Rectal smooth muscle tissue (tissue), 1 donor: ENCODE results near the gene GRK3.

Experiments used
- H3K27ac ChIP-seq: one replicate; pipeline ENCODE4 v1.7.0; 2013; ENCODE audit warnings: low read depth, low read length, inconsistent platforms
- H3K27me3 ChIP-seq: one replicate; pipeline ENCODE4 v1.7.0; 2013; ENCODE audit warnings: low read length; ENCODE audit not compliant: control insufficient read depth, insufficient read depth
- H3K36me3 ChIP-seq: one replicate; pipeline ENCODE4 v1.7.0; 2013; ENCODE audit warnings: low read length; ENCODE audit not compliant: control insufficient read depth, insufficient read depth
- H3K4me1 ChIP-seq: one replicate; pipeline ENCODE4 v1.7.0; 2013; ENCODE audit warnings: low read length; ENCODE audit not compliant: control insufficient read depth, insufficient read depth
- H3K4me3 ChIP-seq: one replicate; pipeline ENCODE4 v1.7.0; 2013; ENCODE audit warnings: low read length
- H3K9ac ChIP-seq: one replicate; pipeline ENCODE4 v1.7.0; 2013; ENCODE audit warnings: low read length

GRK3 gene

DNA sequence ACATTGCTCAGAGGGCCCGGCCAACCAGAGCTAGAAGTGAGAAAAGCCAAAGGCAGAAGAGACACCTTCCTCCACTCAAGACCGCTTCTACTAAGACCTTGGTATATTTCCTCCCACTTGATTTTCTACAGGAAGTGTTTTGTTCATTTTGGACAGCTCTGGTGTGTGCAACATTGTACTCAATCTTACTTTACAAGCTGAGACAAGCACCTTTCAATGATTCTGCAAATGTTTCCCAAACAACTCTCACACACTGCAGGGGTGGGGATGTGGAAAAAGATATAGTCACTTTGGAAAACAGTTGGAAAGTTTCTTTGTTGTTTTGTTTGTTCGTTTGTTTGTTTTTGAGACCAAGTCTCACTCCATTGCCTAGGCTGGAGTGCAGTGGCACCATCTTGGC, 193.2 kb downstream of the GRK3 start:
- H3K36me3 ChIP-seq = no peaks in the 10 kb centered on the region
- H3K9ac ChIP-seq = no peak overlapping the region
- no peaks in the 10 kb centered on the region for H3K27me3 ChIP-seq
- no peaks in the 10 kb centered on the region for H3K4me1 ChIP-seq
- no peak overlapping the region for H3K4me3 ChIP-seq
- H3K27ac ChIP-seq = no peak overlapping the region

DNA sequence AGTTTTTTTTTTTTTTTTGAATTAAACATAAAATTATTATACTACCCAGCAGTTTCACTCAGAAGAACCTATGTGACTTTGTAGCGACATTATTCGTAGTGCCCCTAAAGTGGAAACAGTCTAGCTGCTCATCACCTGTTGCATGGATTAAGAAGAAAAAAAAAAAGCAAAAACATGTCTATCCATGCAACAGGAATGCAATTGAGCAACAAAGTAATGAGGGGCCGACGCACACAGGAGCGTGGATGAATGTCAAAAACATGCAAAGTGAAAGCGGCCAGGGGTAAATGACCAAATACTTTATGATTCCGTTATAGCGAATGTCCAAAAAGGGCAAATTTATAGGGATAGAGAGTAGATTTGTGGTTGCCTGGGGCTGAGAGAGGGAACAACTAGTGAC, 193.8 kb downstream of the GRK3 start:
- H3K9ac ChIP-seq = no peak overlapping the region
- H3K27ac ChIP-seq = no peak overlapping the region
- no peak overlapping the region for H3K4me3 ChIP-seq
- no peaks in the 10 kb centered on the region for H3K27me3 ChIP-seq
- no peaks in the 10 kb centered on the region for H3K4me1 ChIP-seq
- H3K36me3 ChIP-seq = no peaks in the 10 kb centered on the region

DNA sequence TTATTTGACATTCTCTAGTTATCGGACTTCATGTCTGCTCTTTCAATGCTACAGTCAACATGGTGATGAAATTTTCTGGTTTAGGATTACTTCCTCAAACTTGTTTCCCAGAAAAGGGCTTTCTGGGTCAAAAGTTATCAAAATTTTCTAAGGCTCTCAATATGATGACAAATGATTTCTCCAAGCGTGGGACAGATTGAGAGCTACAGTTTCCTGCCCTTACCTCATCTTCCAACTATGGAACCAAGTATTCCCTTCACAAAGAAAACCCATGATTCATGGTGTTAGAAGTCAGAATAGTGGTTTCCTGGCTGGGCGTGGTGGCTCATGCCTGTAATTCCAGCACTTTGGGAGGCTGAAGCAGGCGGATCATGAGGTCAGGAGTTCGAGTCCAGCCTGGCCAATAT, 195.4 kb downstream of the GRK3 start:
- Histone ChIP-seq H3K36me3 (no peaks in the 10 kb centered on the region), H3K27ac (no peak overlapping the region), H3K27me3 (no peaks in the 10 kb centered on the region), H3K4me3 (no peak overlapping the region), H3K9ac (no peak overlapping the region), H3K4me1 (no peaks in the 10 kb centered on the region)

DNA sequence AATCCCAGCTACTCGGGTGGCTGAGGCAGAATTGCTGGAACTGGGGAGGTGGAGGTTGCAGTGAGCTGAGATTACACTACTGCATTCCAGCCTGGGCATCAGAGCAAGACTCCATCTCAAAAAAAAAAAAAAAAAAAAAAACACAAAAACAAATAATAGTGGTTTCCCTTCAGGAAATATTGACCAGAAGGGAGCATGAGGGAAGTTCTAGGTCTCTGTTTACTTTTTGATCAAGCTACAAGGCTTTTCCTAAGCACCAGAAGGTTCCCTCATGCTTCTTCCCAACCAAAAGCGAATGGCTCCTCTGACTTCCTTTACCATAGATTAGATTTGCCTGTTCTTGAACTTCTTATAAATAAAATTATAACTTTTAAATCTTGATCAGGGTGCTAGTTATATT, 195.8 kb downstream of the GRK3 start:
- no peaks in the 10 kb centered on the region for H3K36me3 ChIP-seq

DNA sequence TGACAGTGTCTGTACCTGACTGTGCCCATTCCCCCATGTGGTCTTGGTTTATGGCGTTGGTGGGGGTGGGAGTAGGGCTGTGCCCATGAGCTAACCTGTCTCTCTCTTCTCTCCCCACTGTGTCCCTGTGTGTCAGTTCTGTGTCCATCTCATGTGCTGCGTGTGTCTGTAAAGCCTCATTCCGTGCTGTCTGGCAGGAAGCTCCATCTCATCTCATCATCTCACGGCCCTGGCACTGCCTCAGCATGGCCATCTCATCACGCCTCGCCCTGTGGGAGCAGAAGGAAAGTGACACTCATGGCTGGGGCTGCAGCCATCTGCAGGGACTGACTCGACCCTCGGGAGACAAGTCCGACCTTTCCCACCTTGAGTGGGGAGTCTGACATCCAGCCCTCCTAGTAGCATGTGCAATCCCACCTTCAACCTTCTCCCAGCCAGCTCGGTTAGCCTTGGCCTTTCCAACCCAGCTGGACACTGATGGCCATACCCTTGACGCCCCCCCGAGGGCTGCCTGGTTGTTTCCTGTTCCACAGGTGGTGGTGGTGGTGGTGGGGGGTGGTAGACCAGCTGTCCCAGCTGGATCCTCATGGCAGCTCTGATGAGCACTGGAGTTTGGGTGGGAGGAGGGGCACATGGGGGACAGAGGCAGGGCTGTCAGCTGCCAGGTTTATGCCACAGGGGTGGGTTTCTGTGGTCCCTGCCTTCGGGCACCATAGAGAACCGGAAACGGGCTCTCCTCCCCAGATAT, 196.5 kb downstream of the GRK3 start:
- Histone ChIP-seq H3K4me3 (no peak overlapping the region), H3K27me3 (no peaks in the 10 kb centered on the region), H3K9ac (no peak overlapping the region), H3K36me3 (no peaks in the 10 kb centered on the region), H3K4me1 (no peaks in the 10 kb centered on the region), H3K27ac (no peak overlapping the region)

More for the DNA sequence above, 195.8 kb downstream of the GRK3 start:
- Histone ChIP-seq H3K4me1 (no peaks in the 10 kb centered on the region), H3K27me3 (no peaks in the 10 kb centered on the region), H3K9ac (no peak overlapping the region), H3K4me3 (no peak overlapping the region), H3K27ac (no peak overlapping the region)

DNA sequence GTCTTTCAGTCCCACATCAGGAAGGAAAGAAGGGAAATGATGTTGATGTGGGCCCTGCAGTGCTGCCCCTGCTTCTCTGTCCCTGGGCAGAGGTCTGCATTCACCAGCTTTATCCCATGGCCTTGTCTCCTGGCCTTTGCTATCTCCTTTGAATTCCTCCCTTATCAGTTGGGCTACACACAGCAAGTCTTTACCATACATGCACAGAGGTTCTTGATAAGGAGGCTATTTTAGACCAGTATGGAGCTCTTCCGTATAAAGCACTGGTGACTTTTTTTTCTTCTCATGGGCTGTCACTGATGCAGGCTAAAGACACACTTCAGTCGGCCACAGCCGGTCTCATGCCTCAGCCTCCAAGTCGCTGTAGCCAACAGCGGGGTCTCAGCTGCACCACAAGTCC, 197.7 kb downstream of the GRK3 start:
- H3K36me3 ChIP-seq = no peaks in the 10 kb centered on the region
- no peaks in the 10 kb centered on the region for H3K4me1 ChIP-seq
- H3K27ac ChIP-seq = no peak overlapping the region
- H3K27me3 ChIP-seq = no peaks in the 10 kb centered on the region
- no peak overlapping the region for H3K4me3 ChIP-seq
- H3K9ac ChIP-seq = no peak overlapping the region

DNA sequence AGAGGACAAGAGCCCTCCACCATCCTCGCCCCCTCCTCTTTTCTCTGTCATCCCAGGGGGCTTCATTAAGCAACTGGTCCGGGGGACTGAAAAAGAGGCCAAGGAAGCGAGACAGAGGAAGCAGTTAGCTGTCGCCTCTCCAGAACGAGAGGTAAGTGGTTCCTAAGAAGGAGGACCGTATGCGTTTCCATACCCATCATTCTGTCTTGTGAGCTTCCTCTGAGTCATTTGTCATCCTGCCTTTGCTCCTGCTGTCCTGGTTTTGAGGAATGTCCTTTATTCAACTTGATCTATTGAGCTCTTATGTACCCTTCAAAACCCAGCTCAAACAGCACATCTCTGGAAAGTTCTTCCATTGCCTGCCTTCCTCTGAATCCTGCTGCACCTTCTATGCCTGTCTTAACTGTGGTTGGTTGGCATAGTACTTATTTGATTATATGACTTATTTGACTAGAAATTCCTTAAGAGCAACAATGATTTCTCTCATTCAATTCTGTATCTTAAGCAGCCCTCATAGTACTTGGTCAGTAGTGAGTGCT, 198.8 kb downstream of the GRK3 start:
- H3K9ac ChIP-seq = no peak overlapping the region

DNA sequence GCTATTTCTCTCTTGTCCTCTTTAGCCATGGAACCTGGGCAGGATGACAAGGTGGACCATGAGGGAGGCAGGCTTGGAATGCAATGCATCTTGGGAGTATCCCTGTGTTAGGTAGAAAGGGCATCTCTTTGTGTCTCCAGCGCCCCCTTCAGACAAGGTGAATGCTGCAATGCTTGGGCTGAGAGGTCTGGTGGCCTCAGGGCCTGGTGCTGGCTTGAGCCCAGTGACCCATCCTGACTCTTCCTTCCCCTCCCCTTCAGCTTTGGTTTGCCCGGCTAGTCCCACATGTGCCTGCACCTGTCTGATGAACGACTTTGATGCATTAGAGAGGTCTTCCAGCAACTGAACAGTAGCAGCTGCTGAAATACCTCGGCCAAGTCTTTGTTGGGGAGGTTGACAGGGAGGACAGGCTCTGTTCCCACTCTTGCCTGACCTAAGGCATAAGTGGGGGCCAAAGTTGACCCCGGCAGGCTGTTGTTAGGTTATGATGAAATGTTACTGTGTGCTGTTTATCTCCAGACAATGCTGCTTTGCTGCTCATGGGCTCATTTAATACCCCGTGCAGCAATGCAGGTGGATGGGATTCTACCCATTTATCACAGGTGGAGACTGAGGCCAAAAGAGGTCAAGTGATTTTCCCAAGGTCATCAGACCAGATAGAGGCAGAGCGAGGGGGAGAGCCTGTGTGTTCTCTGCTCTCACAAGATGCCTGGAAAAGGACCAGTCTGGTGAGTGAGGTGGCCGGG, 200.0 kb downstream of the GRK3 start:
- Histone ChIP-seq H3K27ac (no peak overlapping the region), H3K27me3 (no peaks in the 10 kb centered on the region), H3K36me3 (no peaks in the 10 kb centered on the region), H3K4me1 (no peaks in the 10 kb centered on the region), H3K9ac (no peak overlapping the region), H3K4me3 (no peak overlapping the region)

More for the DNA sequence above, 198.8 kb downstream of the GRK3 start:
- Histone ChIP-seq H3K4me3 (no peak overlapping the region), H3K4me1 (no peaks in the 10 kb centered on the region), H3K27me3 (no peaks in the 10 kb centered on the region), H3K27ac (no peak overlapping the region), H3K36me3 (no peaks in the 10 kb centered on the region)

DNA sequence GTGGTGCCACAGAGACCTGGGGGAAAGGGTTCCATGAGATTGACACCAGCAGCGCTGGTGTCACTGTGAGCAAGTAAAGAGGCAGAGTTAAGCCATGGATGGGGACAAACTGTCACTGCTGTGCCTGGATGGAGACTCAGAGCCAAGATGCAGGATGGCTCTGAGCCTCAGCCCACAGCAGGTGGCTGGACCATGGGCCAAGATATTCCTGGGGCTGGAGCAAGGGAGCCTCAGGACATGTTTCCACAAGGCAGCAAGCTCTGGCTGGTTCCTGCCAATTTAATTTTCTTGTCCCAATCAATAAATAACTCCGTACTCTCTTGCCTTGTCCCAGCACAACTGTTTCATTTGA, 200.5 kb downstream of the GRK3 start:
- Histone ChIP-seq H3K27me3 (no peaks in the 10 kb centered on the region), H3K27ac (no peak overlapping the region), H3K4me3 (no peak overlapping the region), H3K36me3 (no peaks in the 10 kb centered on the region), H3K4me1 (no peaks in the 10 kb centered on the region), H3K9ac (no peak overlapping the region)

DNA sequence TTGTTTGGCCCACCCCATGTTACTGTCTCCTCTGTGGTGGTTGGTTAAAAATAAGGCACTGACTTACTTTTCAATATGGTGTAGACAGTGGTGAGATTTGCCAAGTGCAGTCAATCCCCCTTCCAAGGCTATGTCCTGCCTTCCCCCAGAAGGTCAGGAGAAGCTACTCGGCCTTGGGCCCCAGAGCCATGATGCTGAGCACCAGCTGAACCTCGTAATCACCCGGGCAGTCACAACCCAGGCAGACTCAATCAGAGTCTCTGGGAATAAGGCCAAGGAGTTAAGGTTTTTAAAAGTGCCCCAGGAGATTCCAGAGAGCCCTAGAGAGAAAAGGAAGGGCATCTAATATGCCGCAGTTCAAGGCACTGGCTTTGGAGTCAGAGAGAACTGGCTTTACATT, 201.3 kb downstream of the GRK3 start:
- no peaks in the 10 kb centered on the region for H3K27me3 ChIP-seq
- no peak overlapping the region for H3K27ac ChIP-seq
- H3K9ac ChIP-seq = no peak overlapping the region
- H3K36me3 ChIP-seq = no peaks in the 10 kb centered on the region
- no peak overlapping the region for H3K4me3 ChIP-seq
- no peaks in the 10 kb centered on the region for H3K4me1 ChIP-seq

DNA sequence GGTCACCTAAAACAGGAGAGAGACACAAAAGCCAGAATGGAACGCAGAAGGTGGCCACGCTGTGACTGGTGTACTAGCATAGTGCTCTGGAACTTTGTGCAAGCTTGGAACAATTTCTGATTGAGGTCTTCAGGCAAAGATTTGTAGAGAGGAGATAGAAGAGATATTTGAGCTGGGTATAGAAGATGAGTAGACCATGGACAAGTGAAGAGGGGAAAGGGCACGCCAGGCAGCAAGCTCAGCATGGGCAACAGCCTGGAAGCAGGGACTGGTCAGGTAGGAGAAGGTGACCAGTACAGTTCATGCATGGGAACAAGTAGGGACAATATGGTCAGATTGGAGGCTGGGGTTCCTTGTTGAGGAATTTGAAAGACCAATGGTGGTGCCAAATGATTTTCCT, 201.9 kb downstream of the GRK3 start:
- H3K4me3 ChIP-seq = no peak overlapping the region
- H3K27ac ChIP-seq = no peak overlapping the region
- no peaks in the 10 kb centered on the region for H3K4me1 ChIP-seq
- no peaks in the 10 kb centered on the region for H3K36me3 ChIP-seq
- H3K9ac ChIP-seq = no peak overlapping the region
- no peaks in the 10 kb centered on the region for H3K27me3 ChIP-seq

DNA sequence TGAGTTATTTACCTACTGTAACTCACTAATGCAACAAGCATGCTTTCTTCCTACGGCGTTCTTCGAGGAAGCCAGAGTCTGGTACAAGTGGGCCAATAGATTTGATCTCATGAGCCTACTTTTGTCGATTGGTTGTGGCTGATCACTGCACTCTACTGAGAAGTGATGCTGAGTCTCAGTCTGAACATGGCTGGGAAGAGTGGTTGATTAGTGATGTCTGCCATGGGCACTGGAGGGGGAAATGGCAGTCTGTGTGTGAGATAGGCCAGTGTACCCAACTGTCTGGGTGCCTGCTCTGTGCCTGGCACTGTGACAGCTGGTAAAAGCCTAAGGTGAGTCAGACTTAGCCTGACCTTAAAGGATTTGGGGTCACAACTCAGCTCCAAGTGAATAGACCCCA, 205.9 kb downstream of the GRK3 start:
- no peak overlapping the region for H3K27ac ChIP-seq
- no peaks in the 10 kb centered on the region for H3K36me3 ChIP-seq
- no peak overlapping the region for H3K4me3 ChIP-seq
- no peak overlapping the region for H3K9ac ChIP-seq
- no peaks in the 10 kb centered on the region for H3K27me3 ChIP-seq
- no peaks in the 10 kb centered on the region for H3K4me1 ChIP-seq

DNA sequence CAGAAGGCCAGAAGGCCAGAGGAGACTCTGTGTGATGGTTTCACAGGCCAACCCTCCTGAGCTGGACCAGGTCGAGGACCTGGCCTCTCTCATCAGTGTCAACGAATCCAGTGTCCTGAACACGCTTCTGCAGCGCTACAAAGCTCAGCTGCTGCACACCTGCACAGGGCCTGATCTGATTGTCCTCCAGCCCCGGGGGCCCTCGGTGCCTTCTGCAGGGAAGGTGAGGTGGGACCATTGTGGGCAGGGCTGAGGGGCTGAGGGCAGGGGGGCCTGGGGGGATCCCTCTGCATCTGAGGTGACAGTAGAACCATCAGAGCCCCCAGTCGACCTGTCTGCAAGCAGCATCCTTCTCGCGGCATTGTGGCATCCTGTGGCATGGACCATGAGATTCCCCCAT, 207.8 kb downstream of the GRK3 start:
- Histone ChIP-seq H3K9ac (no peak overlapping the region), H3K4me3 (no peak overlapping the region), H3K27ac (no peak overlapping the region), H3K27me3 (no peaks in the 10 kb centered on the region), H3K36me3 (no peaks in the 10 kb centered on the region), H3K4me1 (no peaks in the 10 kb centered on the region)
